Stimulated activated CD4-positive, alpha-beta T cell treated with anti-CD3 and anti-CD28 coated beads, Interleukin-15, amount 100 ng/mL, for 24 hours (primary cell): ENCODE measurements around the gene FUT2.
"Not testable (repeated sequence)": the region's sequence is repeated elsewhere in the genome, so short reads cannot be mapped to it uniquely, and the experiment has no call there.

ENCODE experiments used
- DNase-seq: peaks from one replicate; pipeline ENCODE4 v3.0.0-alpha.2; 2020

The FUT2 gene

GRCh38 chr19:48705431-48705830, 9.7 kb downstream of the FUT2 start:
- no peak for DNase-seq

- no peak for DNase-seq
Observed at GRCh38 chr19:48708471-48708870, 12.7 kb downstream of the FUT2 start.

- DNase-seq, result no peak
Observed at GRCh38 chr19:48711106-48711662, 15.4 kb downstream of the FUT2 start.

DNA sequence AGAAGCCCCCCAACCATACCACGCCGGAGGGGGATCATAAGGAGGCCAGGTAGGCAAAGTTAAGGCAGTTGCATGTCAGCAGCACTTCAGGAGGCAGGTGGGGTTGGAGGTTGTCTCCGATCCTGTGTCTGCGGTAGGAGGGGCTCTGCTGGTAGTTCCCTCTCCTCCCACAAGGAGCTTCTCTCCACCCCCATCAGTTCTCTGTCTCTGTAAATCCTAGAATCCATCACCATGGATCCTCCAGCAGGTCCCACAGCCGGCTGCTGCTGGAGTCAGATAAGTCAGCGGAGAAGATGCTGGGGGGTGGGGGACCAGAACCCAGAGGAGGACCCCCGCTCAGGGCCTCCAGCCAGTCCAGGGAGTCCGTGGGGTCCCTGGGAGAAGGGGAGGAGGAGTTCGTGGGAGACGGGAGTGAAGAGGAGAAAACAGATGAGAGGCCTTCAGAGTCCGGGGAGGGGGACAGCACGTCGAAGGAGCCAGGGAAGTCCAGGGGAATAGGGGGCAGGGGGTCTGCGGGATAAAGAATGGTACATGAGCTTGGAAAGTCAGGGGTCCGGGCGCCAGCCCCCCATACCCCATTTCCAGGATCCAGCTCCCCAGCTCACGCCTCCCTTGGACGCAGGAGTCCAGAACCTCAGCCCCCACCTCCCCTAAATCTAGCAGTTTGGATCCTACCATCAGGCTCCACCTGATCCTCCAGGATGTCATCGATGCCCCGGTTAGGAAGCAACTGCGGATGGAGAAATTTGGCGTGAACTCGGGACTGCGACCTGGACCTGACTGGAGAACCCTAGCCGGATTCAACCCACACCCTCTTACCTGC, 17.5 kb downstream of the FUT2 start:
- no peak for DNase-seq

DNA sequence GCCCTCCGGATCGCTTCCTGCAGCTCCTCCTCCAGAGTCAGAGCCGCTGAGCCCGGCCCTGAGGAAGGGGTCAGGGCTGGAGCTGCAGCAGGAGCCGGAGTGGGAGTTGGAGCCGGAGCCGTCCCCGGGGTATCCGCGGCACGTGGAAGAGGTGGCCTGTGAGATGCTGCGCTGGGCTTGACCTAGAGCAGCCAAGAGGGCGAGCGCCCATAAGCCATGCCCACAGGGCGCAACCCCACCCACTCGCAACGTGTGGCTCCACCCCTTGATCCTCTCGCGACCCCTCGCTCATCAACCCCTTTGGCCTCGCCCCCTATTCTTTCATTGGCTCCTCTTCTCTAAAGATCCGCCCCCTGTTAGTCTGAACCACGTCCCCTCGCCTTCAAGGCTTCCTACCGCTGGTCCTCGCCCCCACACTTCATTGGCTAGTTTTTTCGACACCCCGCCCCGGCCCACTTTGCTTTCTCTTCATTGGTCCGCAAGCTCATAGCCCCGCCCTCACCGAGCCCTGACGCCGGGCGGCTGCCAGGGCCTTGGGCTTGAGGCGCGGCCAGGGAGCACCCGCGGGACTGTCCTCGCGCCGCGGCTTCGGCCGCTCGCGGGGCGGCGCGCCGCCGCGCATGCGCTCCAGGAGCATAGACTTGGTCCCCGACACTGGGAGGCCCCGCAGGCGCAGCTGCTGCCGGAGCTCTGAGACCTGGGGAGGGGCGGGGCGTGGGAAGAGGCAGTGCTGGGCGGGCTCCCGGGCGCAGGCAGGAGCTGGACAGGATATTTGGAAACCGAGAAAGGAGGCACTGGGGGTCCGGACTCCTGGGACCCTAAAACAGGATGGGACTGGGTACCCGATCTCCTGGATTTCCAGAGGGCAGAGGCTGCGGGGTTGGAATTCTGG, 18.3 kb downstream of the FUT2 start:
- DNase-seq, result peak; percentile 99

DNA sequence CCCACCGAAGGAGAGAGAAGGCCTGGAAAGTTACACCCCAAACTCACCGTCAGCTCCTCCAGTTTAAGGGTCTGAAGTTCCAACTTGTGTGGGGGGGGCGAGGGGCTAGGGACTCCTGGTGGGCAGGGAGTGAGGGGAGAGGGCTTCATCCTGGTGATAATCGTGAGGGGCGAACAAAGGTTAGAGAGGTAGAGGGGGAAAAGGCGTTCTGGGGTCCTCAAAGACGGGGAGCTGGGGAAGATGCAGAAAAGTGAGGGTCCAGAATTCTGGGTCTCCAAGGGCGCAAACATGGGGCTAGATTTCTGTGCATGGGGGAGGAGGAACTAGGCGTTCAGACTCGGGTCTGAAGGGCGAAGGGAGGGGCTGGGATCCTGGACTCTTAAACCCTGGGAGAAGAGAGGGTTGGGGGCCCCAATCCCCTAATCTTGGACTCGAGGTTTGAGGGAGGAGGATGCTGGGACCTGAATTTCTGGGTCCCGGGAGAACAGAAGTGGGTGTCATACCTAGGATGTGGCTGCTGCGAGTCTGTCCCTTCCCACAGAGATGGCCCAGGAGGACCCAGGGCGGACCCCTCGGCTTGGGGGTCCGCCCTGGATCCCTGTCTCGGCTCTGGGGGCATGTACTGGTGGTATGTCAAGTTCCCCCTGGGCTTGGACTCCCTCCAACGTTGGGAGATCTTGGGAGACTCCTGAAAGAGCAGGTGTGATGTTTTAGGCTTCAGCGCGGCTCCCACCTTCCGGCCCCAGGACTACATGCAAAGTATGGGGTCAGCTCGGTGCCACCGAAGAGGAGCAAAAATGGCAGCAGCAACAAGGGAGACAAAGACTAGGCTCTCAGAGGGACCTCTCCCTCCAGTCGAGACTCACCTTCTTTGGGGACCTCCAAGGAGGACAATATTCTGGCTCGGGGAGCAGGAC, 19.2 kb downstream of the FUT2 start:
- DNase-seq, result no peak

DNA sequence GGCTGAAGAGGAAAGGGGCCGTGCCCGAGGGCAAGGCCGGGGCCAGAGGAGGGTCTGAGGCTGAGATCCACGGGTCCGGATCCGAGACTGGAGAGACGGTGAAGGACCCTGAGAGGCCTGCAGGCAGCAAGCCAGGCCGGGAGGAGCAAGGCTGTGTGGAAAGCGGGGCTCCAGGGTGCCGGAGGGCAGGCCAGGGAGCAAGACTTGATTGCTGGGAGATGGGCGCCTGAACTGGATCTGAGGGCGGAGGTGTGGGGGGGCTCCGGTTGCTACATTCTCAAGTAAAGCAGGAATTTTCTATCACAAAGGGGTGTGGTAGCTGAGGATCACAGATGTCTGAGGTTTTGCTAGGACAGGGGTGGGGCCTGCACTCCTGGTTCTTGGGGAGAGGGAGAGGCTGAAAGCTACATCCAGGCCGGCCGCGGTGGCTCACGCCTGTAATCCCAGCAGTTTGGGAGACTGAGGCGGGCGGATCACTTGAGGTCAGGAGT, 20.0 kb downstream of the FUT2 start:
- DNase-seq, result no peak

- no peak for DNase-seq
Observed at GRCh38 chr19:48716562-48717291, 21.0 kb downstream of the FUT2 start.

GRCh38 chr19:48718106-48718505, 22.3 kb downstream of the FUT2 start:
- DNase-seq, result not testable (repeated sequence)

DNA sequence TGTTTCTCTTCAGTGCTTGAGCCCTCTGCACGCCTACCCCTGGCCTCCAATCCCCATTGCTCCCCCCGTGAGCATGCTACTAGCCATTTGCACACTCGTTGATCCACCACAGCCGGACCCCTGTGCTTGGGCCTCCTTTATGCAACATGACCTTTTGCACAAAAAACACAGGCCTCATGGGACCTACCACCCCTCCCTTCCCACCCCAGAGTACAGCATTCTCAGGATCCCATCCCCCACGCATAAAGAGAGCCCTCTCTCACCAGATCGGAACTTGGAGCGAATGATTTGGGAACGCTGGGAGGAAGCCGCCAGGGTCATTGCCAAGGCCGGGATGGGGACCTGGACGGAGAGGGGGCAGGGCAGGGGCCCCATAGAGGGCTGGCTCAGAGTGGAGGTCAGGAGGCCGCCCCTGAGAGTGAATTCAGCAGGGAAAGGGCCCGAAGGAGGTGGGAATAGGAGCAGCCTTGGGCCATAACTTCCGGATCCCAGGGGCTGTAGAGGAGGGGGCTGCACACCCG, 23.0 kb downstream of the FUT2 start:
- DNase-seq, result no peak

DNA sequence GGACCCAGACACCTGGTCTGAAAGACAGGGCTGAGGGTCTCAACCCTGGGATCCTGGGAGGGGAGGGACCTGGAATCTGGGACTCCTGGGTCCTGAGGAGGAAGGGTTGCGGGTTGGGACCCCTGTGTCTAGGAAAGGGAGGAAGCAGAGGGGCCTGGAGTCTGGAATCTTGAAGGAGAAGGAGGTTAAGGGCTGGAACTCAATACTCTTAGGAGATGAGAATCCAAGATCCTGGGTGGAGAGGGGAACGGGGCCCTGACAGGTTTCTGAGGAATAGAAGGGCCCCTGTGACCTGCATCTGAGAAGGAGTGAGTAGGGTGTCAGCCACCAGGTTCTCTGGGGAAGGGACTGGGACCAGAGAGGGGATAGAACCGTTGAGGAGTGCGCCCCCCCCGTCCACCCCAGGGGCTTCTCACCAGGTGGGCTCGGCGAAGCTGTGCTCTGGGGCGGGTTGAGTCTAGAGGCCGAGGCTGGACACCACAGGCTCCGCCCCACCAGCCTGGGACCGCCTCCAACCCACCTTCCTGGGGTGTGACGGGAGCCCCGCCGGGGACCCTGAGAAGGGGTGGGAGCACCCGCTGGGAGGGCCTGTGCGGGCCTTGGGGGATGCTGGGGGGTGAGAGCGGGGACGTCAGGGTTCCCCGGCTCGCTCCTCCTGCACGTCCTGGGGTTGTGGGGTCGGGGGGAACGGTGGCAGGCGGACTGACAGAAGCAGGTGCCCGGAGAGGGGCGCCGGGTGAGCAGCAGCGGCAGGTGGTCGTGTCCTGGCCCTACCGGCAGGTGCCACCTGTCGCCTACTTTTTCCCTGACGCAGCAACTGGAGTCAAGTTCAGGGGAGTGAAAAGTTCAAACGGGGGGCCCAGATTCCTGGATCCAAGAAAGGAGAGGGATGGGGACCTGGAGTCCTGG, 23.7 kb downstream of the FUT2 start, which contains the start of gene MAMSTR:
TSS of gene MAMSTR (minus strand) at position 463 of the 909 bp plus-strand sequence. CDS start 694 bp downstream, outside the sequence.
- no peak for DNase-seq

GRCh38 chr19:48720251-48720612, 24.5 kb downstream of the FUT2 start:
- no peak for DNase-seq

DNA sequence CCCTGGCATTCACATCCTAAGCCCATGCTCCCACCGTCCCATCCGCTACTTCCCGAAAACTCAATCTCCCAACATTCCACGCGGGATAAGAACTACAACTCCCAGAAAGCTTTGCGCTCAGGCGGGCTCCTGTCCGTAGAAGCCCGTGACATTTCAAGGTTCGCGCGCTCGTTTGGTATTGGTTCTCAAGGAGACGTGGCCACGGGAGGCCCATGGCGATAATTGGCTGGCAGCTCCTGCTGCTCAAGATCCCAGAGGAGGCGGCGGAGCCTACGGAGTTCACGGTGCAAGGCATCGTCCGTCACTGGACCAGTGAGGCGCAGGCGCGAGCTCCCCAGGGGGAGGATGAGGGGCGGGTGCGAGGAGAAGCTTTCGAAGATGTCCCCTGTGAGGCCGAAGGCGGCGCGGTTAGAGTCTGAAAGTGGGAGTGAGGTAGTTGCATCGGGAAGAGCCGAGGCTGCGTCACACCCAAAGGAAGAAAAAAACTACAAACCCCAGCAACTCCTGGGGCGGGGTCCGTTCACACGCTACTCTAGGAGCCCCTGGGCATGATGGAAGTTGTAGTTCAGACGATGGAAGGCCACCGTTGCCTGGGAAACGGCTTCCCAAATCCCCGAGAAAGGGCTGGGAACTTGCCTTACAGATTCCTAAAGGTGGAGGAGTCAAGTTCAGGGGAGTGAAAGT, 25.0 kb downstream of the FUT2 start:
- DNase-seq, result peak; percentile 95

GRCh38 chr19:48722196-48722708, 26.5 kb downstream of the FUT2 start:
- DNase-seq, result no peak

DNA sequence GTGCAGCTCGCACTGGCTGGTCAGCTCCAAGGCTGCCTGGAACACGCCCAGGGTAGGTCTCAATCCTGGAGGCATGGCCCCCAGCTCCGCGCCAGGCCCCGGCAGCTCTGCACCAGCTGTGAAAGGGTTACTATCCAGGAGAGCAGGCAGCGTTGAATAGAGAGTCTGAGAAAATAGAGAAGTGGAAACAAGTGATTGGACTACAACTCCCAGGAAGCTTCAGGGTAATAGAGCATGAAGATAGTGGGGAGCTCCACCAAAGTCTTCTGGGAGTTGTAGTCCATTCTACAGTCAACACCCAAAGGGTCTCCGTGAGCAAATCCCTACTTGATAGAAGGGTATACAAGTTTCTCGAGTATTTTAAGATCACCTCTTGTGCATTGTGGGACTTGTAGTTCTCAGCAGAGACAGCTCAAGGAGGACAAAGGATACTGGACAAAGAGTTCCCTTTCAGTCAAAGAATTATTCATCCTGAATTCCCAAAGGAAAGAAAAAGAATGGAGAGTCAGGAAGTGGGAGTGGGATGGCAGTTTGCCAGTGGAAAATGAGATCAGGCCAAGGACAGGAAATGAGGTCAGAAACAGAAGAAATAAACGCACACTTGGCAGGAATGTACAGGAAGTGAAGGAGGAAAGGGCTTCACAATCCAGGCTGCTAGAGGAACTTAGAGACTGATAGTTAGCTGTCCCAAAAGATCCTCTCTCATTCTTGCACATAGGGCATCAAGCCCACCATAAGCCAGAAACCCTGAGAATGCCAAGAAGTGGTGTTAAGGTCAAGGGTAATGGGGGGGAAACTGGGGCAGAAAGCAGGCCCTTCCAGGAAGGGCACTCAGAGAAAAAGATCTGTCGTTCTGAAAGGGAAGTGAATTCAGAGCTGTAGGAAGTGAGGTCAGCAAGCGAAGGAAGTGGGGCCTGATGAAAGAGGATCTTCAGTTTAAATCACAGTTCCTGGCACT, 29.3 kb downstream of the FUT2 start:
- no peak for DNase-seq

GRCh38 chr19:48726556-48726955, 30.8 kb downstream of the FUT2 start:
- no peak for DNase-seq

DNA sequence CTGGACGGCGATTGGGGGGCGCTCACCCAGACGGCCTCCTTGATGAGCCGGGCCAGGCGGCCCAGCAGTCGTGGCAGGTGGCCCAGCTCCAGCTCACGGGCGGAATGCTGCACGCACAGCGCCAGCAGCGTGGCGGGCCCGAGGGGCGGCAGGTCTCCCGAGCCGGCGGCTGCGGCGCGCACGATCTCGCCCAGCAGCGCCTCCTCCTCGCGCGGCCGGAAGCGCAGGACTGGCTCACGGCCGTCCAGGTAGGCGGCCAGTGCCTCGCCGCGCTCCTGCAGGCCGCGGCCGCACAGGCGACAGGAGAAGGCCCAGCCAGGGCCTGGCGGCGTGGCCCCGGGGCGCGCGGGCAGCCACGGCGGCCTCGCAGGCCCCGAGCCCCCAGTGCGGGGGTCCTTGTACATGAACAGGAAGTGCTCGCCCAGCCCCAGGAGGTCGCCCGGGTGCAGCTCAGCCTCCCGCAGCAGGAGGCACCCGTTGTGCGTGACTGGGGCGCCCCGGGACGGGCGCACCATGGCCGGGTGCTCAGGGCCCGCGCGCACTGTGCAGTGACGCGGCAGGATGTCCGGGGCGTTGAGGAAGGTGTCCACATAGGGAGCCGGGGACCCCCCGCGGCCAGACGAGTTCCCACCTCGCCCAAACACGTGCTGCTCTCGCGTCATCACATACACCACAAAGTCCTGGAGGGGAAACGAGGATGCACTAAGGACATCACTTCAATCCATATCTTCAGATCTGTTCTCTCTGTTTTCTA, 33.3 kb downstream of the FUT2 start:
- DNase-seq, result no peak
